Ishikawa (cell line): ENCODE results near the gene GRAMD4.

ENCODE experiments used
- CEBPB ChIP-seq: IDR thresholded peaks from 2 replicates; pipeline ENCODE4 v1.6.1; 2012
- CREB1 ChIP-seq: IDR thresholded peaks from 2 replicates; pipeline ENCODE4 v1.6.1; 2012; ENCODE audit warnings: low read depth
- EGR1 ChIP-seq: IDR thresholded peaks from 2 replicates; pipeline ENCODE4 v1.6.1; 2012
- EP300 ChIP-seq: IDR thresholded peaks from 2 replicates; pipeline ENCODE4 v1.6.1; 2012; ENCODE audit warnings: borderline replicate concordance
- FOXM1 ChIP-seq: IDR thresholded peaks from 2 replicates; pipeline ENCODE4 v1.6.1; 2012; ENCODE audit warnings: low read depth, borderline replicate concordance
- MAX ChIP-seq: IDR thresholded peaks from 2 replicates; pipeline ENCODE4 v1.6.1; 2012
- NFIC ChIP-seq: IDR thresholded peaks from 2 replicates; pipeline ENCODE4 v1.6.1; 2012
- RAD21 ChIP-seq: IDR thresholded peaks from 2 replicates; pipeline ENCODE4 v1.6.1; 2012; ENCODE audit warnings: low read depth
- REST ChIP-seq: IDR thresholded peaks from 2 replicates; pipeline ENCODE4 v1.6.1; 2012; ENCODE audit warnings: low read depth, mild to moderate bottlenecking
- TAF1 ChIP-seq: IDR thresholded peaks from 2 replicates; pipeline ENCODE4 v1.6.1; 2012; ENCODE audit warnings: low read depth, mild to moderate bottlenecking
- TCF12 ChIP-seq: IDR thresholded peaks from 2 replicates; pipeline ENCODE4 v1.6.1; 2012; ENCODE audit warnings: low read depth
- TEAD4 ChIP-seq: IDR thresholded peaks from 2 replicates; pipeline ENCODE4 v1.6.1; 2012
- USF1 ChIP-seq: IDR thresholded peaks from 2 replicates; pipeline ENCODE4 v1.6.1; 2012
- YY1 ChIP-seq: IDR thresholded peaks from 2 replicates; pipeline ENCODE4 v1.6.1; 2012; ENCODE audit warnings: low read depth
- ZBTB7A ChIP-seq: IDR thresholded peaks from 2 replicates; pipeline ENCODE4 v1.6.1; 2012; ENCODE audit warnings: low read depth

GRAMD4 gene

GRCh38 chr22:46598224-46598623, 22.0 kb upstream of the GRAMD4 start:
- no peak for TF ChIP-seq YY1
- no peak for TF ChIP-seq ZBTB7A

GRCh38 chr22:46598737-46599424, 21.3 kb upstream of the GRAMD4 start:
- TF ChIP-seq TAF1 (no peak), CEBPB (no peak), RAD21 (no peak), NFIC (no peak), YY1 (no peak), TCF12 (no peak), TEAD4 (no peak), MAX (no peak), REST (no peak), CREB1 (no peak), FOXM1 (no peak), ZBTB7A (no peak), USF1 (no peak), EP300 (no peak), EGR1 (no peak)

- TF ChIP-seq TCF12: no peak
- no peak for TF ChIP-seq RAD21
- TF ChIP-seq REST: no peak
- no peak for TF ChIP-seq FOXM1
Measured at GRCh38 chr22:46600273-46600796, 19.9 kb upstream of the GRAMD4 start.

GRCh38 chr22:46602025-46602424, 18.2 kb upstream of the GRAMD4 start:
- TF ChIP-seq CEBPB (no peak), MAX (no peak), RAD21 (no peak), YY1 (no peak), FOXM1 (no peak), CREB1 (no peak), EGR1 (no peak), NFIC (no peak), EP300 (no peak), TAF1 (no peak), TEAD4 (no peak), REST (no peak), USF1 (no peak), TCF12 (no peak)

- TF ChIP-seq CREB1: no peak
- no peak for TF ChIP-seq ZBTB7A
- no peak for TF ChIP-seq TEAD4
- TF ChIP-seq USF1: no peak
- no peak for TF ChIP-seq MAX
- TF ChIP-seq FOXM1: no peak
- no peak for TF ChIP-seq TCF12
- no peak for TF ChIP-seq RAD21
- TF ChIP-seq REST: no peak
- TF ChIP-seq CEBPB: no peak
- no peak for TF ChIP-seq NFIC
Measured at GRCh38 chr22:46604306-46604690, 15.9 kb upstream of the GRAMD4 start.
